ENCODE measurements around the gene SGCD.

GRCh38 chr5:156585999-156586398 is 259.0 kb downstream of the SGCD start:
- TF ChIP-seq CTCF (conservative IDR thresholded peaks at IDR 0.05 in 1 of 2, IDR thresholded peaks at IDR 0.05 in 1 of 2; ENCODE audit: extremely low read depth in 1 of 2, insufficient read depth in 1 of 2, low read depth in 1 of 2, low read length in 2 of 2) (no peak), EZH2 (IDR thresholded peaks at IDR 0.05; ENCODE audit: borderline replicate concordance, low read length) (no peak)

Measured in mammary epithelial cell (primary cell).